GM20000 (cell line): ENCODE data around the gene MYEF2.

Experiments
- DNase-seq: peaks from one replicate; pipeline ENCODE4 v3.0.0; 2012; ENCODE audit warnings: low spot score
- TF ChIP-seq, protein P1 (sequence below): IDR thresholded peaks from 2 replicates; pipeline ENCODE4 v1.5.1; 2012; ENCODE audit warnings: mild to moderate bottlenecking, control low read depth; ENCODE audit errors: extremely low read depth, missing control alignments

MYEF2 gene, protein sequence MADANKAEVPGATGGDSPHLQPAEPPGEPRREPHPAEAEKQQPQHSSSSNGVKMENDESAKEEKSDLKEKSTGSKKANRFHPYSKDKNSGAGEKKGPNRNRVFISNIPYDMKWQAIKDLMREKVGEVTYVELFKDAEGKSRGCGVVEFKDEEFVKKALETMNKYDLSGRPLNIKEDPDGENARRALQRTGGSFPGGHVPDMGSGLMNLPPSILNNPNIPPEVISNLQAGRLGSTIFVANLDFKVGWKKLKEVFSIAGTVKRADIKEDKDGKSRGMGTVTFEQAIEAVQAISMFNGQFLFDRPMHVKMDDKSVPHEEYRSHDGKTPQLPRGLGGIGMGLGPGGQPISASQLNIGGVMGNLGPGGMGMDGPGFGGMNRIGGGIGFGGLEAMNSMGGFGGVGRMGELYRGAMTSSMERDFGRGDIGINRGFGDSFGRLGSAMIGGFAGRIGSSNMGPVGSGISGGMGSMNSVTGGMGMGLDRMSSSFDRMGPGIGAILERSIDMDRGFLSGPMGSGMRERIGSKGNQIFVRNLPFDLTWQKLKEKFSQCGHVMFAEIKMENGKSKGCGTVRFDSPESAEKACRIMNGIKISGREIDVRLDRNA

DNA sequence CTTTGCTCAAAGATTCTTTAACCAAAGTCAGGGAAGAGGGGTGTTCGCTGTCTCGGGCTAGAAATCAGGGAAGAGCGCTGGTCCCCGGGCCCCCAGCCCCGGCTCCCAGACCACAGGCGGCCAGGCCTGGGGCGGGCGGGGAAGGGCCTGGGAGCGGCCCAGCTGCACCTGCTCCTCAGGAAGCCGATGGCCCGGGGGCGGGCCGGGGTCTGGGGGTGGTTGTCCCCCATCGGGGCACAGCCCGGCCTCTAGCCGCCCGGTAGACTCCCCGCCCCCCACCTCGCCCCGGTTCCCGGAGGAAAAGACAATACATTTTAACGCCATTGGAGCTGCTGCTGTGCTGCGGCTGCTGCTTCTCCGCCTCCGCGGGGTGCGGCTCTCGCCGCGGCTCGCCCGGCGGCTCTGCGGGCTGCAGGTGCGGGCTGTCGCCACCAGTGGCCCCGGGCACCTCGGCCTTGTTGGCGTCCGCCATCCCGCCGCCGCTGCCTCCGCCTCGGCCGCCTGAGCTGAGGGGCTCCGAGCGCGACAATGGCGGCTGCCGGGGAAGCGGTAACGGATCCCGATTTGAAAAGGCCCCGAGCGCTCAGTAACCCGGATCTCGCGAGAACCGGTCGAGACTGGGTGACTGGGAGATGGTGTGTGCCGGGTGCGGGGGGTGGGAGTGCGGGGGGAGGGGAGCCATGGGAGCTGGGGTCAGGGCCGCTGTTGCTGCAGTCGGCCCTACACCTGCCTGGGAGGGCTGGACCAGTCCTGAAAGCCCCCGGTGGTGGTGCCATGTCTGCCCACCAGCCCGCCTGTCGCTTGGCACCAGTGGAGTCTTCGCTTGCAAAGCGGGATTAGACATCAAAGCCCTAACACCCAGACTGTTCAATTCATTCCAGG, at the start of gene MYEF2:
MYEF2 (minus strand) TSS at position 530 of the 882 bp plus-strand sequence; CDS start at position 472, 58 bp downstream.
- DNase-seq: peak; percentile 86
- TF ChIP-seq, protein P1, sequence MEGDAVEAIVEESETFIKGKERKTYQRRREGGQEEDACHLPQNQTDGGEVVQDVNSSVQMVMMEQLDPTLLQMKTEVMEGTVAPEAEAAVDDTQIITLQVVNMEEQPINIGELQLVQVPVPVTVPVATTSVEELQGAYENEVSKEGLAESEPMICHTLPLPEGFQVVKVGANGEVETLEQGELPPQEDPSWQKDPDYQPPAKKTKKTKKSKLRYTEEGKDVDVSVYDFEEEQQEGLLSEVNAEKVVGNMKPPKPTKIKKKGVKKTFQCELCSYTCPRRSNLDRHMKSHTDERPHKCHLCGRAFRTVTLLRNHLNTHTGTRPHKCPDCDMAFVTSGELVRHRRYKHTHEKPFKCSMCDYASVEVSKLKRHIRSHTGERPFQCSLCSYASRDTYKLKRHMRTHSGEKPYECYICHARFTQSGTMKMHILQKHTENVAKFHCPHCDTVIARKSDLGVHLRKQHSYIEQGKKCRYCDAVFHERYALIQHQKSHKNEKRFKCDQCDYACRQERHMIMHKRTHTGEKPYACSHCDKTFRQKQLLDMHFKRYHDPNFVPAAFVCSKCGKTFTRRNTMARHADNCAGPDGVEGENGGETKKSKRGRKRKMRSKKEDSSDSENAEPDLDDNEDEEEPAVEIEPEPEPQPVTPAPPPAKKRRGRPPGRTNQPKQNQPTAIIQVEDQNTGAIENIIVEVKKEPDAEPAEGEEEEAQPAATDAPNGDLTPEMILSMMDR: no peak

DNA sequence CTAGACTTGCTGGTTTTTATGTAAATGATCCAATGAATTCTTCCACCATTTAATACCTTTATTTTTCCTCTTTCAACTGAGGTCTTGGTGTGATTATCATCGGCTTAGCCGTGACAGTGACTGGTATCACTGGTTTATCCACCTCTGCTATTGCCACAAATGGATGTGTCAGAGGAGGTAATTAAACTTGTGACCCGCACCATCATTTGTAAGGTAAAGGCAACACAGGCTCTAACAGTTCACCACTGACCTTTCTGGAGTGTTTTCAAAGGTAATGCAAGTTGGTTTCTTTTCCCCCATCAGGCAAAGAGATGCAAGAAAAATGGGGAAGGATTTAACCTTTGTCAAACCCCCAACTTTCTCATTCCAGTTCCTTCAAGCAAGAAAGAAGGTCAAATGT, 47.7 kb upstream of the MYEF2 start:
- TF ChIP-seq, protein P1: no peak
- DNase-seq: no peak

DNA sequence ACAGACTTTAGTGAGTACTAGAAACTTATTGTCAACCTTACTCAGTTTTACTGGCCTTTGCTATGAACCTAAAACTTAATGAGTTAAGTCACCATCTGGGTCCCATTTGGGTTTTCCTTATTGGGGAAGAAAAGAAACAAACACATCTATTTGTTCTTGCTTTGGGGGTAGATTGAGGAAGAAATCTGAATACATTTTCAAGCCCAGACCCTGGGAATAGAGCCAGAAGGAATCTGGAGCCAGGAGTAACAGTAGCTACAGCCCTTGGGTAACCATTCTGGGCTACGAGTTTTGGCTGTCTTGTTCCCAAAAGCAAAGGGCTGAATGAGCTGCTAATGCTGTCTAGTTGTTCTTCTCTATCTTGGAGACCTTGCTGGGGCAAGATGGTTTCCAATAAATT, 44.5 kb upstream of the MYEF2 start:
- TF ChIP-seq, protein P1: no peak
- no peak for DNase-seq

DNA sequence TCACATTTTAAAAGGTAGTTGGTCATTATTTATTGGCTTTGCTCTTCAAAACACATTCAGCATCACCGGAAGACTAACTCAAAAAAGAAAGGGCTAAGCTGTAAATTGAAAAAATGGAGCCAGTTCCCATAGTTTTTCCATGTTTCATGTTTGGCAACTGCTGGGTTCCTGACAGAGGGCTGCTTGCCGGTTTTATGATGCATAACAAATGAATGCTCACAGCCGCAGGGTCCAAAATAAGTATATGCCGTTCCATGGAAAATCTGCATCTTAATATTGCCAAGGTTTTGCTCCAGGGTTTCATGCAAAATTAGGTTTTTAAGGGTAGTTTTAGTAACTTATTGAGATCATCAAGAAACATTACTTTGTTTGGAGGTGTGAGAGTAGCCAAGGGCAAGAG, 43.8 kb upstream of the MYEF2 start:
- TF ChIP-seq, protein P1: no peak
- no peak for DNase-seq

DNA sequence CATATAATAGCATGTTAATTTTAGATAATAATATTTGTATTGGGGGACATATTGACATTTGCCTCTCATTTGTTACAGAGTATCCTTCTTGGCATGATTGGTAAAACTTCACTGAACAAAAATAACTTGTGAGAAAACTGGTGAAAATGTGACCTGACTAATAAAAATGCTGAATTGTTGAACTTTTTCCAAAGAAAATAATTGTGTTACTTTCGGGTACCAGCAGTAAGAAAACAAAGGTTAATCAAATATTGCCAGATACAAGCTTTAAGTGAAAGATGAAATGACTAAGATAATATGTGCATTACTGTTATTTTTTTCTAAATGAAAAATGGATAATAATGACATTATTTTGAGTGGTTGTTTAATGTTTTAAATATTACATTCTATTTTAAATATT, 43.2 kb upstream of the MYEF2 start:
- no peak for DNase-seq
- TF ChIP-seq, protein P1: no peak

DNA sequence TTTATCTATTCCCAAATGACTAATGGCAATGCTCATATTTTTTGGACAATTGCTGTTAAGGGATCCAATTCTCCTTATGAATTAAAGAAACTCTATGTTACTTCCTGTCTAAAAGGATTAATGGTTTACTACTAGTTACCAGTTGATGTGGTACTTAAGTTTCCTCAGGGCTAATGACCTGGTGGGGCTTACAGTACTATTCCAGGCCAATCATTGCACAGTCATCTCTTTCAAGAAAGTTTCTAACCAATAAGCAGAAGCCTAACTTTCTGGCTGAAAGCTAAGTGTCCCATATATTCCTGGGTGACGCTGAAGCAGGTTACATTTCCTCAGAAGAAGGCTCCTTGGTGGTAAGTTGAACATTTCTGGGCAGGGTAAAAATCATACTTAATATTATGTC, 27.9 kb upstream of the MYEF2 start, which contains the start of gene SLC12A1:
SLC12A1 (plus strand) TSS at position 322 of the 400 bp plus-strand sequence. CDS start 1,418 bp downstream, outside the sequence.
- no peak for DNase-seq
- TF ChIP-seq, protein P1: no peak
